Astrocyte of the hippocampus (primary cell): ENCODE measurements around the gene CTTNBP2.

Source experiments
- DNase-seq: peaks from one replicate; pipeline ENCODE4 v3.0.0; 2011; ENCODE audit warnings: low read depth, low spot score

The CTTNBP2 gene

DNA sequence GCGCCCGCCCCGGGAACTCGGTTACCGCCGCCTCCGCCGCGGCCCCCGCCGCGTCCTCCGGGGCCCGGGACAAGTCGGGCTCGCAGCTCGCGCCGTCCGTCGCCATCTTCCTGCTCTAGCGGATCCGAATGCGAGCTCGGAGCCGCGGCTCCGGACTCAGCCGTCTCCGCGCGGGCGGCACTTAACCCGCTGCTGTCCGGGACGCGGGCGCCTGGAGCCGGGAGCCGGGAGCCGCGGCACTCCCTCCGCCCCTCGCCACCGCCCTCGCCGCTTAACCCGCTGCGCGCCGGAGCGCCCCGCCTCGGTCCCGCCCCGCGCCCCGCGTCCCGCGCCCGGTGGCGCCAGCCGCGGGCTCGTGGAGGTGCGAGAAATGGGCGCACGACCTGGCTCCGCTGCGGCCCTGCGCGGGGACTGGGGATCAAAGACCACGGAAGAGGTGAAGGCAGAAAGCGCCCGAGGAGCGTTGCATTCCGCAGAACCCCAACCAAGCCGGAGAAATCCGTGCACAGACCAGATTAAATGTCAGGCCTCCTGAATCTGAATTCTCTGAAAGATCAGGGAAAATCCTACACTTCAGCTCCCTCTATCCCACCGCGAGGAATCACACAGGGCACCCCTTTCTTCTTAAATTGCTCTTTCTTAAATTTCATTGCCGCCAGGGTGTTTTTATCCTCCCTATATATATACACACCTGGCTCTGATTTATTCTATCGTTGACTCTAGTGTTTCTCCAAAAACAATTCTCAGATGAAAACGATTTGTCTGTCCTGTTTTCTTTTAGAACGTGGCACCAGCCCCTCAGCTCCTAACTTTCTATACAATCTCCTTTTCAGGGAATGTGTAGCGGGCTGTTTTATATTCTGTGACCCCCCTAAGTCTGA lies at the start of gene CTTNBP2:
TSS of gene CTTNBP2 (minus strand) at position 132 of the 881 bp plus-strand sequence. CDS start at position 106, 26 bp downstream.
- peak; percentile 81 for DNase-seq

DNA sequence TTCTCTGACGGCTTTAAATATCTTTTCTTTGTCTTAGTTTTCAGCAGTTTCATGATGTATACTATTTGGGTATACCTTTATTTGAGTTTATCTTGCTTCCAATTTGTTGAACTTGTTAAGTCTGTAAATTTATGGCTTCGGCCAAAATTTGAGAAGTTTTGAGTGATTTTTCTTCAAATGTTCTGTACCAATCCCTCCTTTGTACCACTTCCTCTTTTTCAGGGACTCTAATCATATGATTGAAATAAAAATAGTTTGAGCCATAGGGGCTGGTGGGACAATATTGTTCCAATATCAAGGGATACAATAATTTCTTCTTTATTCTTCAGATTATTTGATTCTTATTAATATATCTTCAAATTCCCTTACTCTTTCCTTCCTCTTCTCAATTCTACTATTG lies 43.1 kb upstream of the CTTNBP2 start:
- no peak for DNase-seq

GRCh38 chr7:117912421-117912820 lies 39.2 kb upstream of the CTTNBP2 start:
- no peak for DNase-seq

GRCh38 chr7:117908031-117908795 lies 35.0 kb upstream of the CTTNBP2 start:
- DNase-seq: no peak

DNA sequence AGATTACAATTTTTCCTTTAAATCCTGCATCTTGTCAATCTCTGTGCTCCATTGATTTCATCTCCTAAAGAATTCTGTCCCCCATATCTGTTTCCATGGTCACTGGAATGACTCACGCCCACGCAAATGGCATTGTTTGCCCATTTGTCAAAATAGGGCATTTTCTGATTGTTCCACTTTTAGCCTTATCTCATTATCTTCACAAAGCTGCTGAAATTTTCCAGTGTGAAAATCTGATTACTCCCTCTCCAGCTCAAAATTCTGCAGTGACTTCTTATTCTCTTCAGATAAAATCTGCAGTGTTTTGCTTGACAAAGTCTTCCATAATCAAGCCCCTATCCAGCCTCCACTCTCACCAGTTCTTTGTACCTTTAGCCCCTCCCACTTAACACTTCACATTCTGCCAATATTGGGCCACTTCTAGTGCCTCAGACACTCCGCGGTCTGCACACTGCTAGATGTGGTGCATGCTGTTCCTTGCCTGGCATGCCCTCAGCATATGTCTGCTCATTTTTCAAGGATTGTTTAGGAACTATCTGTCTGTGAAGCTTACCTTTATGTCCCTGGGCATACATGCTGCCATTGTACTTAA lies 33.9 kb upstream of the CTTNBP2 start:
- DNase-seq: no peak

DNA sequence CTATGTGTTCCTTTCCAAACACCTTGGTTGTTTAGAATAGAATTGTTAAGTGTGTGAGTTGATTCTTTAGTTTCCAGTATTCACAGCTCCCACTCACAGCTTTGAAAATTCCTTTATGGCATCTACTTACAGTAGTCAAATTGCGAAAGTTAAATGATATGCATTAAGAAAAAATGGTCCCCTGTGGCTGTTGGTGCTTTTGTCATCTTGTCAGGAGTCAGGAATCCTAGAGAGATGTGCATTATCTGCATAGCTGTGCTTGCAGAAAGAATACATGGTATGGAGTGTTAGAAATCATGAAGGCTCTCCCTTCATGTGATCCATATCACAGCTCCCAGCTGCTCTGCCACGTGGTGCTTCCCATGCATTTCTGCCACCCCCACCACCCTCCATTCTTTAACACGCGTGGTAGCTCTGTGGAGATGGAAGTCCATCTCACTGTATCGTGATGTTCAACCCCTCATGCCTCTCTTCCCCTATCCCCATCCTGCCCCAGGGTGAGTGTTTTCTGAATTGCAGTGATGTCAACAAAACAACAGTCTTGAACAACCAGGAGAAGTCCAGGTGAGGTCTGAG lies 29.2 kb upstream of the CTTNBP2 start:
- no peak for DNase-seq

DNA sequence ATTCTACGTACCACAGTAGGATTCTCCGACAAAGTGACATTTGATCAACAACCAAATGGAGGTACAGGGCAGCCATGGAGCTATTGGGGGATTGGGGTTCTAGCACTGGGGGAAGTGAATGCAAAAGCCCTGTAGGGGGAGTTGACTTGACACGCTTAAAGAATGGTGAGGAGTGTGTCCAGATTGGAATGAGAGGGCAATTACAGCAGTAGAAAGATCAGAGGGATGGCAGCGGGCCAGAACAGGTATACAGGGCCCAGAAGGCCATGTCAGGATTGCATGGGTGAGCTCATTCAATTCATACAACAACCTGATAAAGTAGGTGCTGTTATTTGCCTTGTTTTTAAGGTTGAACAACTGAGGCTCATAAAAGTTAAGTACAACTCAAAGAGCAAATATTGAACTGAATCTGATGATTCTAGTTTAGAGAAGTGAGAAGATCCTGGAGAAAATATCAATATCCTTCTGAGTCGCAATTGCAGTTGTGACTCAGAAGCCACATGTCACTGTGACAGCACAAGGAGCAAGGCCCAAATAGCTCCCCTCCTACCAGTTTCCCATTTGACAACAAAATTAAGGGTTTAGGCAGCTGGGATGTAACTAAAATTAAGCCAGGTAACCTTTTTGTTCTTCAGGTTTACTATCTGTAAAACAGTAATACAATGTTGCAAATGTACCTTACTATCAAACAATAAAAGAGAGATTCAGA lies 28.0 kb upstream of the CTTNBP2 start:
- DNase-seq: no peak

GRCh38 chr7:117896339-117896738 lies 23.1 kb upstream of the CTTNBP2 start:
- no peak for DNase-seq

DNA sequence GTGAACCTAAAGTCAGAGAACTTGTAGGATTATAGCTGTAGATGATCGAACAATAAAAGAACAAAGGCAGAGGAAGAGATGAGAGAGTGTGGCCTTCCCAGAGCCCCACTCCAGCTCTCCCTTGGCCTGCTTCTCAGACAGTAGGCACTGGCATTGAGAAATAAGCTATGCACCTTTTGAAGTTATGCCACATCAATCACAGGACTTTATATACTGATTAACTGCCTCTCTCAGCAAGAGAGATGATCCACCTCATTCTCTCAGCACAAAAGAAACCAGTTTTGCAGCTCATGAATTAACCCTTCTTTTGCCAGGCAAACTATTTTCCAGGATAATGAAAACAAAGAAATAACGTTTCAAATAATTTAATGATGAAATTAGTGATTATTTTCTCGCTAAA lies 22.0 kb upstream of the CTTNBP2 start:
- DNase-seq: no peak

GRCh38 chr7:117894037-117894436 lies 20.8 kb upstream of the CTTNBP2 start:
- no peak for DNase-seq

DNA sequence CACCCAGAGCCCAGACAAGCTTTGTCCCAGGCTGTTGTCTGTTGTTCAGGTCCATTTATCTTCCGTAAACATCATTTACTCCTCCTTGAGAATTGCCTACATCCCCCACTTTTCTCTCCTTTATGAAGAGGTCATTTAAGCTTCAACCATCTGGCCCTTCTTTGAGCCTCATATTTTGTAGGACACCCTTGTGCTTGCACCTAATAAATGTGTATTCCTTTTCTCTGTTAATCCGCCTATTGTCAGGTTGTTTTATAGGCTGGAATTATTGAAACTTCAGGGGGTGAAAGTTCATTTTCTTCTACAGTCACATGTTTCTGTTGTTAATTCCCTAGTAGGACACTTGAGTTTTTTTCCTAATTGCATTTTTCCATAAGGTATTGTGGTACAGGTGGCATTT lies 19.6 kb upstream of the CTTNBP2 start:
- no peak for DNase-seq

GRCh38 chr7:117889611-117890010 lies 16.4 kb upstream of the CTTNBP2 start:
- DNase-seq: no peak

DNA sequence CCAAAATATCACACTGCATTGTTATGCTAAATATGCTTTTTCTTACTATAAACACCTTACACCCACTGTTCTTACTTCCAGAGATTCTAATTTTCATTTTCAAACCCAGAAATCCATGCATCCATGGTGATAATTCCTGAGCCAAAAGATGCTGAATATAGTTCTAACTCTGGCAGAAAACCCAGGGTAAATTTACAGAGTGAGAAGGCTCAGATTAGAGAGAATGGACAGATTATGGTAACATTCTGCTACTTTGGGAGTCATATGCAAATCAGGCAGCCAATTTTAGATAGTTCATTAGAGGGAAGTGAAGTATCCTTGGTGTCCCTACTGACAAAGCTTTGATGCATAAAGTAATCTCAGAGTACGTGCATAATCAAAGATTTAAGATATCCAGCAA lies 15.4 kb upstream of the CTTNBP2 start:
- no peak for DNase-seq

GRCh38 chr7:117882594-117882993 lies 9.4 kb upstream of the CTTNBP2 start:
- DNase-seq: no peak

GRCh38 chr7:117876761-117877160 lies 3.5 kb upstream of the CTTNBP2 start:
- DNase-seq: no peak

GRCh38 chr7:117875566-117875965 lies 2.3 kb upstream of the CTTNBP2 start:
- DNase-seq: peak; percentile 20

GRCh38 chr7:117874191-117874700 lies 1.0 kb upstream of the CTTNBP2 start:
- no peak for DNase-seq

GRCh38 chr7:117872561-117873309 lies 506 bp downstream of the CTTNBP2 start:
- peak; percentile 42 for DNase-seq

DNA sequence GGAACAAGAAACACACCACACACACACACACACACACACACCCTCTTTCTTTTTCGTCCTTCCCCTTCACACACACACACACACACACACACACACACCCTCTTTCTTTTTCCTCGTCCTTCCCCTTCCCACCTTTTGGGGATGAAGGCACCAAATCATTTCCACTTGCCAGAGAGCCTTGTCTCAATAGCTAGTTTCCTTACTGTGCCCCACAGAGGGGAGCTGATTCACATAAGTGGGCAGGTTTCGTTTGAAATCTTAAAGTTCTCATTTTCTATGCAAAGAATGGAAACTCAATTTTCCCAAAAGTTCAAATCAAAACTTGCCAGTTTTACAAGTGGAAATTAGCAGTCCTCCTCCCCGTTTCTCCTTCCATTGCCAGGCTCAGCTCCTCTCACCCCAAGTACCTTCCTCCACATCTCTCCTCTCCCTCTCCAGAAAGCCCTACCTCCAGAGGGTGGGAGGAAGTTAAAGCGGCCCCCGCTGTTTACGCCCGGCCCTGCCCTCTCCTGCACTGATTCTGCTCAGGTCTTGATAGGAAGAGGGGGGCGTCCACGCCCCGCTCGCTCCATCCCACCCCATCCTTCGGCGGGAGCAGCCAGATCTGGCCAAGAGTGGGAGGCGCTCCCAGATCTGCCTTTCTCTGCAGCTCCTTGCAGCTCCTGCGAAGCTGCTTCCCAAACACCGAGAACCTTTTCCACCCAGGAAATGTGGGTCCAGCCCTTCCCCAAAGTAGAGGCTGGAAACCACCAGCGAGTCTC lies 1.3 kb downstream of the CTTNBP2 start:
- peak; percentile 32 for DNase-seq

DNA sequence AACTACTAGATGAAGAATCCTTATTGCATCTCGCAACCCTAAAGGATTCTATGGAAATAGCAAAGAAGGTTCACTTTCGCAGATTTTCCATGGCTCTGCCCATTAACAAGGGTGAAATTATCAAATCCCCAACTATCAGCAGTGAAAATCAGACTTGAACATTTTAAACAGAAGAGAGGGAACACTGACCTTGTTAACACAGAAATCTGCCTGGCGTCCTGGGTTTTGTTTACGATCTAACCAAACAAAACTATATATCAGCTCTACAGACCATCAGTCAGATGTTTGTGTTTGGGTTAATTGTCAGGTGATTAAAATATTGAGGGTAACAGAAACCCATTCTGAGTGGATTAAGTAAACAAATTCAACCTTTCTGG lies 1.9 kb downstream of the CTTNBP2 start:
- DNase-seq: no peak
